K562 (cell line): ENCODE measurements around the gene HMGN2. TPM values are rescaled to one million over a fixed set of nuclear protein-coding genes. Genes with fewer than 3 reads are reported as not detected.

Experiments used
- ATAC-seq: fragments of 200-7000 bp; cut with Tn5 transposase; 3 replicates; pipeline ENCODE4 v1.9.1; 2020; ENCODE audit warnings: moderate library complexity
- BruUV-seq: library from RNA; stranded (reverse); fragments of 400-500 nt; replicated peaks from 2 replicates; lab custom pipeline; 2021; lab: Mats Ljungman, UMichigan
- CTCF ChIA-PET: fragments of 300-600 bp; formaldehyde crosslinking; extraction: SDS; loops from one replicate; lab custom pipeline; 2021; ENCODE audit warnings: low intra/inter-chr PET ratio; lab: Yijun Ruan, JAX
- POLR2A ChIA-PET: fragments of 300-600, 350-650 bp; sonication (Branson Sonifier 250); formaldehyde crosslinking; extraction: SDS; loops from one replicate; lab custom pipeline; 2021; ENCODE audit warnings: antibody characterized with exemption, inconsistent platforms; lab: Yijun Ruan, JAX
- DNase-seq, 4 experiments: peaks; one replicate each; pipeline versions ENCODE4 v3.0.0 to v3.0.0-alpha.2; 2011 to 2018; ENCODE audit warnings: low spot score in 3 of 4, mixed read lengths in 3 of 4; ENCODE audit errors: extremely low read depth in 1 of 4
- FAIRE-seq: peaks from 2 replicates; lab custom pipeline; 2011; peaks lifted over from hg19 to GRCh38; lab: Jason Lieb, UNC
- H2AFZ ChIP-seq: 2 replicates; pipeline ENCODE4 v1.6.0; 2011; ENCODE audit warnings: low read depth, low read length, control low read depth, inconsistent platforms
- H3K27ac ChIP-seq: fragments of 200-600 bp; 3 replicates; pipeline ENCODE4 v1.8.0; 2011; ENCODE audit warnings: low read depth, mild to moderate bottlenecking, control low read depth, inconsistent platforms, low read length, moderate library complexity, mixed read lengths; ENCODE audit errors: extremely low read depth
- H3K27me3 ChIP-seq, 2 experiments: fragments of 300-600 bp in 1 of 2; 2 replicates in 1 of 2; 3 replicates in 1 of 2; pipeline versions ENCODE4 v1.6.0 to v1.8.0; 2011; ENCODE audit warnings: inconsistent platforms in 2 of 2, low read length in 2 of 2, mild to moderate bottlenecking in 1 of 2, mixed read lengths in 1 of 2, moderate library complexity in 1 of 2; ENCODE audit not compliant: control insufficient read depth in 2 of 2, insufficient read depth in 2 of 2
- H3K36me3 ChIP-seq: fragments of 300-600 bp; 3 replicates; pipeline ENCODE4 v1.8.0; 2011; ENCODE audit warnings: mild to moderate bottlenecking, low read length, inconsistent platforms; ENCODE audit not compliant: control insufficient read depth, insufficient read depth
- H3K4me1 ChIP-seq, 2 experiments: fragments of 200-600 bp in 1 of 2; replicated peaks in 1 of 2; 2 replicates in 1 of 2; 3 replicates in 1 of 2; pipeline versions ENCODE4 v1.5.1 to v1.8.0; 2011; ENCODE audit warnings: inconsistent platforms in 2 of 2, low read length in 2 of 2, mild to moderate bottlenecking in 1 of 2, mixed read lengths in 1 of 2, moderate library complexity in 1 of 2; ENCODE audit not compliant: control insufficient read depth in 2 of 2, insufficient read depth in 2 of 2
- H3K4me2 ChIP-seq: 2 replicates; pipeline ENCODE4 v1.6.1; 2011; ENCODE audit warnings: low read length, control low read depth, inconsistent platforms, mixed read lengths; ENCODE audit not compliant: insufficient read depth
- H3K4me3 ChIP-seq: fragments of 200-600 bp; sonication (generic), shearing (Covaris generic); 2 replicates; pipeline ENCODE4 v1.5.1; 2016; ENCODE audit warnings: control low read depth, inconsistent platforms
- H3K79me2 ChIP-seq: fragments of 200-600 bp; 3 replicates; pipeline ENCODE4 v1.8.0; 2011; ENCODE audit warnings: low read length, inconsistent platforms; ENCODE audit not compliant: control insufficient read depth, insufficient read depth
- H3K9ac ChIP-seq, 2 experiments: 2 replicates each; pipeline versions ENCODE4 v1.6.0 to v1.6.1; 2011; ENCODE audit warnings: low read depth in 2 of 2, low read length in 2 of 2, control low read depth in 1 of 2, inconsistent platforms in 1 of 2, mild to moderate bottlenecking in 1 of 2, mixed read lengths in 1 of 2; ENCODE audit not compliant: insufficient read depth in 1 of 2
- H3K9me1 ChIP-seq: one replicate; pipeline ENCODE4 v1.6.0; 2011; ENCODE audit warnings: inconsistent platforms, mild to moderate bottlenecking, low read length, moderate library complexity; ENCODE audit not compliant: control insufficient read depth, insufficient read depth
- H3K9me3 ChIP-seq: replicated peaks from 2 replicates; pipeline ENCODE4 v1.5.1; 2011; ENCODE audit warnings: low read depth, low read length, inconsistent platforms; ENCODE audit not compliant: control insufficient read depth, insufficient read depth
- H4K20me1 ChIP-seq: replicated peaks from 2 replicates; pipeline ENCODE4 v1.6.1; 2011; ENCODE audit warnings: low read length, inconsistent platforms, mixed read lengths; ENCODE audit not compliant: control insufficient read depth, insufficient read depth
- ARHGAP35 ChIP-seq: fragments of 450-650 bp; IDR thresholded peaks from 2 replicates; pipeline ENCODE4 v1.6.1; 2018; ENCODE audit not compliant: partially characterized antibody
- EWSR1 ChIP-seq: fragments of 450-650 bp; IDR thresholded peaks from 2 replicates; pipeline ENCODE4 v1.6.1; 2018; ENCODE audit warnings: borderline replicate concordance, mild to moderate bottlenecking, low read depth, moderate library complexity; ENCODE audit not compliant: partially characterized antibody
- FOXM1 ChIP-seq, 2 experiments: fragments of 450-650 bp in 1 of 2; sonication (generic) in 1 of 2; formaldehyde crosslinking in 1 of 2; IDR thresholded peaks; 2 replicates each; pipeline versions ENCODE4 v1.6.1 to v1.9.0; 2017 to 2022; ENCODE audit warnings: low read depth in 2 of 2, mild to moderate bottlenecking in 2 of 2, missing genetic modification reagents in 1 of 2, moderate library complexity in 1 of 2
- HLTF ChIP-seq: fragments of 450-650 bp; IDR thresholded peaks from 2 replicates; pipeline ENCODE4 v1.6.1; 2016
- MEF2A ChIP-seq: IDR thresholded peaks from 2 replicates; pipeline ENCODE4 v1.6.1; 2011; ENCODE audit warnings: low read depth, mild to moderate bottlenecking, low read length, moderate library complexity; ENCODE audit not compliant: control insufficient read depth
- NFRKB ChIP-seq: fragments of 450-650 bp; IDR thresholded peaks from 2 replicates; pipeline ENCODE4 v1.6.1; 2016; ENCODE audit warnings: low read depth
- NFXL1 ChIP-seq: fragments of 450-650 bp; formaldehyde crosslinking; IDR thresholded peaks from 2 replicates; pipeline ENCODE4 v1.4.0; 2021; ENCODE audit warnings: mild to moderate bottlenecking
- PYGO2 ChIP-seq: fragments of 450-650 bp; IDR thresholded peaks from 2 replicates; pipeline ENCODE4 v1.6.1; 2016; ENCODE audit warnings: mild to moderate bottlenecking, missing genetic modification characterization, moderate library complexity, missing compliant biosample characterization
- RBM25 ChIP-seq: fragments of 200-400 bp; formaldehyde crosslinking; IDR thresholded peaks from 2 replicates; pipeline ENCODE4 v1.6.1; 2018; ENCODE audit warnings: low read length, low read depth, moderate library complexity; ENCODE audit not compliant: severe bottlenecking
- TAF7 ChIP-seq: fragments of 450-650 bp; IDR thresholded peaks from 2 replicates; pipeline ENCODE4 v1.6.1; 2016; ENCODE audit warnings: missing genetic modification characterization, missing compliant biosample characterization
- TGIF2 ChIP-seq: sonication (generic); formaldehyde crosslinking; IDR thresholded peaks from 2 replicates; pipeline ENCODE4 v1.8.1; 2022; ENCODE audit warnings: mild to moderate bottlenecking, missing genetic modification reagents, moderate library complexity
- ZC3H11A ChIP-seq: IDR thresholded peaks from 2 replicates; pipeline ENCODE4 v1.6.1; 2012; ENCODE audit warnings: low read depth, low read length, improper control_type of control experiment
- ZEB2 ChIP-seq: fragments of 450-650 bp; IDR thresholded peaks from 2 replicates; pipeline ENCODE4 v1.6.1; 2016
- ZNF436 ChIP-seq: fragments of 250-450, 450-650 bp; sonication (Bioruptor Pico); formaldehyde crosslinking; IDR thresholded peaks from 2 replicates; pipeline ENCODE4 v1.7.0; 2020; ENCODE audit warnings: mild to moderate bottlenecking
- WGBS: fragments of 100-300 bp; shearing (Covaris generic); methylation state at CpG from one replicate; pipeline ENCODE4 v1.1.6; 2016; ENCODE audit warnings: low coverage, mixed read lengths; ENCODE audit not compliant: insufficient coverage; ENCODE audit errors: missing lambda C conversion rate; 5-methylcytosine and 5-hydroxymethylcytosine counted together
- in situ Hi-C: fragments of 300-500 bp; cut with MboI; formaldehyde crosslinking; loops from 4 replicates; pipeline ENCODE4 v1.15.0; 2018; ENCODE audit warnings: inconsistent platforms, mixed read lengths
- intact Hi-C: fragments of 100-400 bp; cut with micrococcal nuclease; formaldehyde crosslinking; loops from 2 replicates; pipeline ENCODE4 v1.14.2; 2022
- polyA plus RNA-seq, 8 experiments: library from polyadenylated mRNA; depleted of rRNA in 4 of 8; stranded (reverse) in 5 of 8; unstranded in 3 of 8; fragments of >200 nt; fragmentation: Nextera tagmentation in 2 of 8; fragmentation: Illumina TruSeq in 1 of 8; extraction: Ambion mirVana in 2 of 8; extraction: Trizol in 1 of 8; gene quantifications; 2 replicates each; pipeline versions ENCODE4 v1.2.1 to v1.2.3, GENCODE V29; 2011 to 2014; ENCODE audit warnings: inconsistent platforms in 1 of 8, missing spikeins in 1 of 8
- total RNA-seq, 7 experiments: library from RNA; depleted of rRNA in 6 of 7; stranded (reverse); fragments of >200 nt in 6 of 7; fragmentation: Illumina TruSeq in 2 of 7; extraction: Trizol in 2 of 7; gene quantifications; 2 replicates each; pipeline versions ENCODE4 v1.2.1 to v1.2.3, GENCODE V29; 2011 to 2021; ENCODE audit warnings: low replicate concordance in 1 of 7
- TF ChIP-seq, protein P1 (sequence below), 2 experiments: fragments of 200-800 bp in 1 of 2; sonication (Bioruptor generic) in 1 of 2; sonication (generic) in 1 of 2; formaldehyde crosslinking in 1 of 2; IDR thresholded peaks in 1 of 2; conservative IDR thresholded peaks in 1 of 2; 2 replicates each; pipeline versions ENCODE4 v1.5.0 to v1.6.1; 2016 to 2020; ENCODE audit warnings: missing compliant biosample characterization in 1 of 2, missing genetic modification characterization in 1 of 2, missing genetic modification reagents in 1 of 2

HMGN2 gene
- total and polyA plus RNA-seq, 9 of the 15 experiments (the other 6 are each of a cell fraction or from before 2014, with no cell fraction given), result 370 to 1,354 (median 965) TPM

DNA sequence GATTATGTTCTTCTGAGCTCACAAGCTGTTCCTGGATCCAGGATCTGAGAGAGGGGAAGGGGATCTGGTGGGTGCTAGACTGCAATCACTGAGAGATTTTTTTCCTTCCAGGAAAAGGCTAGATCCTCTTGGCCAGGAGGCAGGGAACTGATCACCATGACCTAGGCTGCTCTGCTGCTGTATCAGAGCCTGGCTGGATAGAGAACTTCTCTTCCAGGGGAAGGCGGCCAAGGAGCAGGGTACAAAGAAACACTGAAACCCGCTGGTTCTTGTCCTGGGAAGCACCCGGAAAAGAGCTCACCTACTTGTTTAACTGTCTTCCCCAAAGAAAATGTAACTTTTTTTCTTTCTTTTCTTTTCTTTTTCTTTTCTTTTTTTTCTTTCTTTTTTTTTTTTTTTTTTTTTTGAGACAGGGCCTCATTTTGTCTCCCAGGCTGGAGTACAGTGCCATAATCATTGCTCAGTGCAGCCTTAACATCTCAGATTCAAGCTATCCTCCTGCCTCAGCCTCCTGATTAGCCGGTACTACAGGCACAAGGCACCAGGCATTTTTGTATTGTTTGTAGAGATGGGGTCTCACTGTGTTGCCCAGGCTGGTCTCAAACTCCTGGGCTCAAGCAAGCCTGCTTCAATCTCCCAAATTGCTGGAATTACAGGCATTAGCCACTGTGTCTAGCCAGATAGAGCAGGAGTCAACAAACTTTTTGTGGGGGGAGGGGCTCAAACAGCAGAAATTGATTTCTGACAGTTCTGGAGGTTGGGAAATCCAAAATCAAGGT is 44.9 kb downstream of the HMGN2 start:
- in situ Hi-C loops, result no loop called here
- intact Hi-C loops, result no loop called here
- BruUV-seq, result no TSS peak
- Histone ChIP-seq H3K9ac (peak overlapping the region in 1 of 2 experiments; percentile 60; a peak in 1 of 4 replicates), H3K4me3 (no peak overlapping the region), H3K27me3 (no peaks in the 10 kb centered on the region), H3K4me1 (peaks cover 4 to 5% of the 10 kb centered on the region in 2 experiments; a peak in 3 of 5 replicates), H3K36me3 (no peaks in the 10 kb centered on the region), H3K79me2 (no peaks in the 10 kb centered on the region), H4K20me1 (no peaks in the 10 kb centered on the region), H3K4me2 (no peak overlapping the region), H3K9me1 (no peaks in the 10 kb centered on the region), H3K27ac (no peak overlapping the region), H3K9me3 (no peaks in the 10 kb centered on the region), H2AFZ (peak overlapping the region; percentile 80)
- FAIRE-seq (peak; percentile 6), DNase-seq (no peak), ATAC-seq (peak; percentile 21)
- WGBS, result 68% methylated on average over 4 of the region's 4 CpGs
- CTCF ChIA-PET, result no interaction called here
- POLR2A ChIA-PET, result interaction anchor here (0.6 to 7.2 kb wide), 9 partner anchors 10 to 181 kb away, joined by 3 to 60 read pairs (median 4); partner anchors contain the start of gene RPS6KA1
- 0 out of 2 replicates have a peak, but pooled peaks have one; percentile 40 for TF ChIP-seq NFRKB
- no peak for TF ChIP-seq TGIF2 (CRISPR knock-in tag)
- no peak for TF ChIP-seq ZC3H11A
- TF ChIP-seq RBM25, result peak; percentile 34
- TF ChIP-seq TAF7 (tag), result 0 out of 2 replicates have a peak, but pooled peaks have one; percentile 15
- no peak for TF ChIP-seq MEF2A
- TF ChIP-seq, protein P1, sequence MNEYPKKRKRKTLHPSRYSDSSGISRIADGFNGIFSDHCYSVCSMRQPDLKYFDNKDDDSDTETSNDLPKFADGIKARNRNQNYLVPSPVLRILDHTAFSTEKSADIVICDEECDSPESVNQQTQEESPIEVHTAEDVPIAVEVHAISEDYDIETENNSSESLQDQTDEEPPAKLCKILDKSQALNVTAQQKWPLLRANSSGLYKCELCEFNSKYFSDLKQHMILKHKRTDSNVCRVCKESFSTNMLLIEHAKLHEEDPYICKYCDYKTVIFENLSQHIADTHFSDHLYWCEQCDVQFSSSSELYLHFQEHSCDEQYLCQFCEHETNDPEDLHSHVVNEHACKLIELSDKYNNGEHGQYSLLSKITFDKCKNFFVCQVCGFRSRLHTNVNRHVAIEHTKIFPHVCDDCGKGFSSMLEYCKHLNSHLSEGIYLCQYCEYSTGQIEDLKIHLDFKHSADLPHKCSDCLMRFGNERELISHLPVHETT (CRISPR knock-in tag; conservative IDR thresholded peaks at IDR 0.05 in 1 of 2, IDR thresholded peaks at IDR 0.05 in 1 of 2), result no peak
- TF ChIP-seq ZNF436 (CRISPR knock-in tag), result no peak
- TF ChIP-seq ZEB2, result no peak
- TF ChIP-seq EWSR1, result no peak
- TF ChIP-seq HLTF, result no peak
- no peak for TF ChIP-seq FOXM1 (IDR thresholded peaks at IDR 0.05; ENCODE audit: low read depth)
- no peak for TF ChIP-seq FOXM1 (CRISPR knock-in tag; IDR thresholded peaks at IDR 0.05; ENCODE audit: low read depth)
- peak; percentile 33; the same call in 1 of the 2 replicates for TF ChIP-seq PYGO2 (tag)
- TF ChIP-seq ARHGAP35, result no peak
- no peak for TF ChIP-seq NFXL1 (CRISPR knock-in tag)
